Measurements from ENCODE around the gene CYLD.

CYLD gene

DNA sequence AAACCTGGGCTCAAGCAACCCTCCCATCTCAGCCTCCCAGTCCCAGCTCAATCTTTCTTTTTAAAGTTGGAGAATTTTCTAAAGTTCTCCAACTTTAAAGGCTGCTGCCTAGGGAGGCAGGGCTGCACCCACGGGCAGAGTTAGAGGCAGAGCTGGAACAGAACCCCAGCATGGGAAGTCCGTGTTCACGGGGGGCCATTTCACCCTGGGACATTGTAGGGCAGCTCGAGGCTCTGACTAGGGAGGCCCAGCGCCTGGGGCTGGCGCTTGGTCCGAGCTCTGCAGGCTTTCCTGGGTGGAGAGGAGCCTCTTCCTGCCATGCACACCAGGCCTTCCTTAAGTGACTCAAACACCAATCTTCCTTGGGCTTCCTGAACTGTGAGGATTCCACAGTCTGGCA lies 70.2 kb downstream of the CYLD start:
- TF ChIP-seq, protein P1, sequence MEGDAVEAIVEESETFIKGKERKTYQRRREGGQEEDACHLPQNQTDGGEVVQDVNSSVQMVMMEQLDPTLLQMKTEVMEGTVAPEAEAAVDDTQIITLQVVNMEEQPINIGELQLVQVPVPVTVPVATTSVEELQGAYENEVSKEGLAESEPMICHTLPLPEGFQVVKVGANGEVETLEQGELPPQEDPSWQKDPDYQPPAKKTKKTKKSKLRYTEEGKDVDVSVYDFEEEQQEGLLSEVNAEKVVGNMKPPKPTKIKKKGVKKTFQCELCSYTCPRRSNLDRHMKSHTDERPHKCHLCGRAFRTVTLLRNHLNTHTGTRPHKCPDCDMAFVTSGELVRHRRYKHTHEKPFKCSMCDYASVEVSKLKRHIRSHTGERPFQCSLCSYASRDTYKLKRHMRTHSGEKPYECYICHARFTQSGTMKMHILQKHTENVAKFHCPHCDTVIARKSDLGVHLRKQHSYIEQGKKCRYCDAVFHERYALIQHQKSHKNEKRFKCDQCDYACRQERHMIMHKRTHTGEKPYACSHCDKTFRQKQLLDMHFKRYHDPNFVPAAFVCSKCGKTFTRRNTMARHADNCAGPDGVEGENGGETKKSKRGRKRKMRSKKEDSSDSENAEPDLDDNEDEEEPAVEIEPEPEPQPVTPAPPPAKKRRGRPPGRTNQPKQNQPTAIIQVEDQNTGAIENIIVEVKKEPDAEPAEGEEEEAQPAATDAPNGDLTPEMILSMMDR (IDR thresholded peaks at IDR 0.05; ENCODE audit: low read depth, low read length, missing control alignments), result no peak
- in situ Hi-C loops (cut with HindIII; ENCODE audit: low sequenced_read_pairs), result no loop called here
- DNase-seq (ENCODE audit: low read depth), result no peak
- no peak overlapping the region for H3K4me3 ChIP-seq (ENCODE audit: low read depth, low read length)

DNA sequence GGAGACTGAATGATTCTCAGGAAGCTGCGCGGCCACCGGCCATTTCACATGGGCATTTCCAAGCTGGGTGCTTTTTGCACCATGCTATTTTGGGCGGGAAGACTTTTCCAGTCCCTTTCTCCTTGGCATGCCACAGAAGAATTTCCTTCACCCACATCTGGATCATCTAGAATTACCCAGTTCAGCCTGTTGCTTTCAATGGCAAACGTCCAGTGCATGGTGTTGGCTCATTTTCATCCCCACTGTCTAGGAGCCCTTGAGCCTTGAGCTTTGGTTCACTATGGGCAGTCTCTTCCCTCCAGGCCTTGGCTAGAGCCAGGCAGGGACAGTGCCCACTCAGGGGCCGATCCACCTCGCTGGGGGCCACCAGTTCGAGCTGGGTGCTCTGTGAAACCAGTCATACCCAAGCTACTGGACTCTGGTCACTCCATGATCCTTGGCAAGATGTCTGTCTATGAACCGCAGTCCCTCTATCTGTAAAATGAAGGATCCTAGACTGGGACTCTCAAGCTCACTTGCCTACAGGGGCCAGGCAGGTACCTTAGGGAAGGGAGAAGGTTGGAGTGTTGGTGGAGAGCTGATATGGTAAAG lies 71.1 kb downstream of the CYLD start:
- no peak overlapping the region for H3K4me3 ChIP-seq (ENCODE audit: low read depth, low read length)
- no peak for DNase-seq (ENCODE audit: low read depth)
- TF ChIP-seq, protein P1 (IDR thresholded peaks at IDR 0.05; ENCODE audit: low read depth, low read length, missing control alignments), result no peak
- in situ Hi-C loops (cut with HindIII; ENCODE audit: low sequenced_read_pairs), result no loop called here

DNA sequence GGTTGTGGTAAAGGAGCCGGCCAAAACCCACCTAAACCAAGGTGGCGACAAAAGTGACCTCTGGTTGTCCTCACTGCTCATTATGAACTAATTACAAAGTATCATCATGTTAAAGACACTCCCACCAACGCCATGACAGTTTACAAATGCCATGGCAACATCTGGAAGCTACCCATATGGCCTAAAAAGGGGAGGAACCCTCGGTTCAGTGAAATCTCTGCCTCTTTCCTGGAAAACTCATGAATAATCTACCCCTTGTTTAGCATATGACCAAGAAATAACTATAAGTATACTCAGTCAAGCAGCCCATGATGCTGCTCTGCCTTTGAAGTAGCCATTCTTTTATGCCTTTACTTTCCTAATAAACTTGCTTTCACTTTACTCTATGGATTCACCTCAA lies 72.2 kb downstream of the CYLD start:
- H3K4me3 ChIP-seq (ENCODE audit: low read depth, low read length), result no peak overlapping the region
- in situ Hi-C loops (cut with HindIII; ENCODE audit: low sequenced_read_pairs), result no loop called here
- no peak for DNase-seq (ENCODE audit: low read depth)
- TF ChIP-seq, protein P1 (IDR thresholded peaks at IDR 0.05; ENCODE audit: low read depth, low read length, missing control alignments), result no peak

DNA sequence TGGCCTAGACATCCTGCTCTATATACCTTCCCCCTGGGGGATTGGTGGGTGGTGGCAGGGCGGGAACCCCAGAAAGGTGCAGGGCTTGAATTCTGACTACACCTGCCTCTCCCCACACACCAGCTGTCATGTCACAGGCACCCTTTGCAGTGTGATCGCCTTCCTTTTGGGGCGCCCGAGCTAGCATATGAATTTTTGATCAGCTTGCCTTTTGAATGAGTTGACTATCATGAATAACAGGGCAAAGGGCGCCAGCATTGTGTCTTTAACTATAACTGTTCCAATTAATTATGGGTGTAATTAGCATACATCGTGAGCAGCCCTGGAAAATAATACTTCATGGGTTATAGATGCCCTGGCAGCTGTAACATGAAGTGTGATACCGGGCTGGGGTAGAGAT lies 72.7 kb downstream of the CYLD start:
- no peak overlapping the region for H3K4me3 ChIP-seq (ENCODE audit: low read depth, low read length)
- in situ Hi-C loops (cut with HindIII; ENCODE audit: low sequenced_read_pairs), result no loop called here
- TF ChIP-seq, protein P1 (IDR thresholded peaks at IDR 0.05; ENCODE audit: low read depth, low read length, missing control alignments), result no peak
- DNase-seq (ENCODE audit: low read depth), result no peak

DNA sequence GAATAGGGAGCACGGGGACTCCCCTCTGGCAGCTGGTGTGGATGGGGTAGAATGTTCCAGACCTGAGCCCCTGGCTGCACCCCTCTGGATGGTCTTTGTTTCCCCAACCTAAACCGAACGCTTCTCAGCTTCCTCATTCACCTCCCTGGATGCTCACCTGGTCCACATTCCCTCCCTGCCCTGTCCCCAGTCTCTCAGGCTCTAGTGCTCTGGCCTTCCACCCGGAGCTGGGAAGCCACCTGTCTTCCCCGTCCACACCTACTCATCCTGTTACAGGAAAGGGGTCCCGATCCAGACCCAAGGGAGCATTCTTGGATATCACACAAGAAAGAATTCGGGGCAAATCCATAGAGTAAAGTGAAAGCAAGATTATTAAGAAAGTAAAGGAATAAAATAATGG lies 73.5 kb downstream of the CYLD start:
- TF ChIP-seq, protein P1 (IDR thresholded peaks at IDR 0.05; ENCODE audit: low read depth, low read length, missing control alignments), result no peak
- no peak overlapping the region for H3K4me3 ChIP-seq (ENCODE audit: low read depth, low read length)
- in situ Hi-C loops (cut with HindIII; ENCODE audit: low sequenced_read_pairs), result no loop called here
- no peak for DNase-seq (ENCODE audit: low read depth)

DNA sequence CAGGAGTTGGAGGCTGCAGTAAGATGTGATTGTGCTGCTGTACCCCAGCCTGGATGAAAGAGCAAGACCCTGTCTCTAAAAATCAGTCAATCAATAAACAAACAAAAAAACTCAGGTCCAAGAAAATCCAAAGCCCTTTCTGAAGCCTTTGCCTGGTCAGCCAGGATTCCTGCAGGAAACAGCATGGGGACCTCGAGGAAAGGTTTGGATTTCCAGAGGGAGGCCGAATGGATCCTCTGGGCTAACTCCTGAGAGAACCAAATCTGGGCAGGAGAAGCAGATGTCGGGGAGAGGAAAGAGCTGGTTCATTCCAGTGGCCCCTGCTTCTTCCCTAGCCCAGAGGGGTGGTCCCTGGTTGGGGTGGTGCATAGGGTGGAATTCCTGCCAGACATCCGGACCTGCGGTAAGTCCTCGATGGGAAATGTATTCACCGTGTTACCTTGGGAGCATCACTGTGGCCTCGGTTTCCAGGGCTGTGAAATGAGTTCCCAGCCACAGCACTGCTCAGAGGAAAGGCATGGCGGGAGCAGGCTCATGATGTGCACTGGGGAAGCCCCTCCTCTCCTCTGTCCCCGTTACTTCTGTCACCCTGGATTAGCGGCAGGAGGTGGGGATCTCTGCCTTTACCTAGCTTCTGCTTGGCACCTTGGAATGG lies 75.1 kb downstream of the CYLD start:
- in situ Hi-C loops (cut with HindIII; ENCODE audit: low sequenced_read_pairs), result no loop called here
- DNase-seq (ENCODE audit: low read depth), result no peak
- no peak overlapping the region for H3K4me3 ChIP-seq (ENCODE audit: low read depth, low read length)
- TF ChIP-seq, protein P1 (IDR thresholded peaks at IDR 0.05; ENCODE audit: low read depth, low read length, missing control alignments), result no peak

All from astrocyte of the cerebellum (primary cell).